Measurements from ENCODE around the gene EBP. TPM values are rescaled to one million over a fixed set of nuclear protein-coding genes. Genes with fewer than 3 reads are reported as not detected.

Gene EBP
- total and polyA plus RNA-seq, 9 of the 15 experiments (the other 6 are each of a cell fraction or from before 2014, with no cell fraction given), result 228 to 987 (median 274) TPM

- TF ChIP-seq MYBL2 (IDR thresholded peaks at IDR 0.05; ENCODE audit: low read depth) (no peak), MYBL2 (CRISPR knock-in tag; IDR thresholded peaks at IDR 0.05; ENCODE audit: borderline replicate concordance) (no peak), CEBPZ (IDR thresholded peaks at IDR 0.05; ENCODE audit: borderline replicate concordance, low read depth, low read length) (no peak), NUFIP1 (IDR thresholded peaks at IDR 0.05; ENCODE audit: partially characterized antibody) (no peak), BRD4 (IDR thresholded peaks at IDR 0.05) (no peak), PYGO2 (tag; IDR thresholded peaks at IDR 0.05) (no peak), NR3C1 (CRISPR knock-in tag; IDR thresholded peaks at IDR 0.05) (no peak), ZNF785 (CRISPR knock-in tag; IDR thresholded peaks at IDR 0.05) (no peak), E2F4 (CRISPR knock-in tag; IDR thresholded peaks at IDR 0.05; ENCODE audit: low read depth) (no peak), SIN3B (IDR thresholded peaks at IDR 0.05; ENCODE audit: low read depth) (no peak), HMG20B (CRISPR knock-in tag; IDR thresholded peaks at IDR 0.05) (no peak), SAFB (IDR thresholded peaks at IDR 0.05; ENCODE audit: borderline replicate concordance, low read depth, low read length) (no peak), ZBTB11 (CRISPR knock-in tag; IDR thresholded peaks at IDR 0.05) (no peak)
- TF ChIP-seq, protein P1, sequence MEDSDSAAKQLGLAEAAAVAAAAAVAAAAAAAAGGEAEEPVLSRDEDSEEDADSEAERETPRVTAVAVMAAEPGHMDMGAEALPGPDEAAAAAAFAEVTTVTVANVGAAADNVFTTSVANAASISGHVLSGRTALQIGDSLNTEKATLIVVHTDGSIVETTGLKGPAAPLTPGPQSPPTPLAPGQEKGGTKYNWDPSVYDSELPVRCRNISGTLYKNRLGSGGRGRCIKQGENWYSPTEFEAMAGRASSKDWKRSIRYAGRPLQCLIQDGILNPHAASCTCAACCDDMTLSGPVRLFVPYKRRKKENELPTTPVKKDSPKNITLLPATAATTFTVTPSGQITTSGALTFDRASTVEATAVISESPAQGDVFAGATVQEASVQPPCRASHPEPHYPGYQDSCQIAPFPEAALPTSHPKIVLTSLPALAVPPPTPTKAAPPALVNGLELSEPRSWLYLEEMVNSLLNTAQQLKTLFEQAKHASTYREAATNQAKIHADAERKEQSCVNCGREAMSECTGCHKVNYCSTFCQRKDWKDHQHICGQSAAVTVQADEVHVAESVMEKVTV (CRISPR knock-in tag; IDR thresholded peaks at IDR 0.05), result no peak
- TF ChIP-seq, protein P2, sequence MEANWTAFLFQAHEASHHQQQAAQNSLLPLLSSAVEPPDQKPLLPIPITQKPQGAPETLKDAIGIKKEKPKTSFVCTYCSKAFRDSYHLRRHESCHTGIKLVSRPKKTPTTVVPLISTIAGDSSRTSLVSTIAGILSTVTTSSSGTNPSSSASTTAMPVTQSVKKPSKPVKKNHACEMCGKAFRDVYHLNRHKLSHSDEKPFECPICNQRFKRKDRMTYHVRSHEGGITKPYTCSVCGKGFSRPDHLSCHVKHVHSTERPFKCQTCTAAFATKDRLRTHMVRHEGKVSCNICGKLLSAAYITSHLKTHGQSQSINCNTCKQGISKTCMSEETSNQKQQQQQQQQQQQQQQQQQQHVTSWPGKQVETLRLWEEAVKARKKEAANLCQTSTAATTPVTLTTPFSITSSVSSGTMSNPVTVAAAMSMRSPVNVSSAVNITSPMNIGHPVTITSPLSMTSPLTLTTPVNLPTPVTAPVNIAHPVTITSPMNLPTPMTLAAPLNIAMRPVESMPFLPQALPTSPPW (CRISPR knock-in tag; IDR thresholded peaks at IDR 0.05), result peak; percentile 40
Observed at GRCh38 chrX:48492293-48492910, 29.2 kb upstream of the EBP start (continued).
